Measurements from ENCODE around the gene GAPT.
A peak's percentile ranks its signal among the peaks of the same experiment; 100 is the strongest.

GAPT gene

GRCh38 chr5:58462154-58462553 is 29.1 kb upstream of the GAPT start:
- peak in 2 of 3 experiments; percentile 16 to 55 for DNase-seq

- peak; percentile 21 to 74 (median 69) for DNase-seq
These were observed 28.5 kb upstream of the GAPT start for GRCh38 chr5:58462623-58463230.

- DNase-seq = no peak
These were observed 24.3 kb upstream of the GAPT start for GRCh38 chr5:58466939-58467338.

GRCh38 chr5:58469896-58470295 is 21.3 kb upstream of the GAPT start:
- DNase-seq = no peak

GRCh38 chr5:58475404-58475803 is 15.8 kb upstream of the GAPT start:
- no peak for DNase-seq

GRCh38 chr5:58477760-58478376 is 13.4 kb upstream of the GAPT start:
- peak in 1 of 3 experiments; percentile 18 for DNase-seq

GRCh38 chr5:58481066-58481676 is 10.1 kb upstream of the GAPT start:
- no peak for DNase-seq

- no peak for DNase-seq
These were observed 9.4 kb upstream of the GAPT start for GRCh38 chr5:58481828-58482227.

GRCh38 chr5:58482536-58482935 is 8.7 kb upstream of the GAPT start:
- DNase-seq = no peak

- DNase-seq = no peak
These were observed 6.7 kb upstream of the GAPT start for GRCh38 chr5:58484505-58484904.

- no peak for DNase-seq
These were observed 4.9 kb upstream of the GAPT start for GRCh38 chr5:58486290-58486689.

GRCh38 chr5:58490402-58491050 is 709 bp upstream of the GAPT start:
- no peak for DNase-seq

- DNase-seq = no peak
These were observed 1.9 kb downstream of the GAPT start for GRCh38 chr5:58493141-58493540.

GRCh38 chr5:58496488-58496887 is 5.3 kb downstream of the GAPT start:
- no peak for DNase-seq

- DNase-seq = no peak
These were observed 6.2 kb downstream of the GAPT start for GRCh38 chr5:58497386-58497785.

- no peak for DNase-seq
These were observed 6.7 kb downstream of the GAPT start for GRCh38 chr5:58497921-58498320.

GRCh38 chr5:58498340-58498942 is 7.2 kb downstream of the GAPT start:
- DNase-seq = peak; percentile 10 to 57 (median 29)

GRCh38 chr5:58499231-58499630 is 8.0 kb downstream of the GAPT start:
- no peak for DNase-seq

- no peak for DNase-seq
These were observed 8.7 kb downstream of the GAPT start for GRCh38 chr5:58499941-58500340.

- peak in 1 of 3 experiments; percentile 7 for DNase-seq
These were observed 10.7 kb downstream of the GAPT start for GRCh38 chr5:58501778-58502417.

GRCh38 chr5:58503390-58504046 is 12.3 kb downstream of the GAPT start:
- DNase-seq = peak in 1 of 3 experiments; percentile 20

- DNase-seq = peak in 2 of 3 experiments; percentile 56 to 59
These were observed 13.5 kb downstream of the GAPT start for GRCh38 chr5:58504766-58505165.

Measured in NCI-H1417 (cell line).